Eye (tissue), 1 donor: ENCODE results near the gene POLE3.
"Not testable (repeated sequence)": the region's sequence is repeated elsewhere in the genome, so short reads cannot be mapped to it uniquely, and the experiment has no call there.

Experiments
- DNase-seq: peaks from one replicate; pipeline ENCODE4 v3.0.0-alpha.2; 2015

The POLE3 gene

GRCh38 chr9:113410207-113410864 is at the start of gene POLE3, which contains the start of gene C9orf43:
Gene POLE3 (minus strand): TSS chr9:113410675. CDS start chr9:113410293, 382 bp downstream.
Gene C9orf43 (plus strand): TSS chr9:113410747. CDS start chr9:113413494, 2,747 bp downstream.
- DNase-seq: peak; percentile 99

- DNase-seq: no peak
These were observed 45.8 kb upstream of the POLE3 start for GRCh38 chr9:113456235-113456634.

- peak; percentile 65 for DNase-seq
These were observed 44.7 kb upstream of the POLE3 start for GRCh38 chr9:113454914-113455761.

- DNase-seq: no peak
These were observed 41.7 kb upstream of the POLE3 start for GRCh38 chr9:113452113-113452605.

GRCh38 chr9:113449376-113449775 is 38.9 kb upstream of the POLE3 start:
- no peak for DNase-seq

- peak; percentile 82 for DNase-seq
These were observed 35.9 kb upstream of the POLE3 start for GRCh38 chr9:113446323-113446740.

- DNase-seq: no peak
These were observed 34.3 kb upstream of the POLE3 start for GRCh38 chr9:113444736-113445135.

- DNase-seq: not testable (repeated sequence)
These were observed 27.2 kb upstream of the POLE3 start for GRCh38 chr9:113437716-113438115.

GRCh38 chr9:113436728-113437515 is 26.4 kb upstream of the POLE3 start:
- DNase-seq: no peak

GRCh38 chr9:113431191-113431590 is 20.7 kb upstream of the POLE3 start:
- DNase-seq: no peak

GRCh38 chr9:113428062-113428615 is 17.7 kb upstream of the POLE3 start:
- no peak for DNase-seq

- DNase-seq: no peak
These were observed 17.2 kb upstream of the POLE3 start for GRCh38 chr9:113427629-113428028.

GRCh38 chr9:113426701-113427100 is 16.2 kb upstream of the POLE3 start:
- no peak for DNase-seq

GRCh38 chr9:113425072-113425471 is 14.6 kb upstream of the POLE3 start:
- no peak for DNase-seq

- no peak for DNase-seq
These were observed 11.3 kb upstream of the POLE3 start for GRCh38 chr9:113421726-113422125.

GRCh38 chr9:113417370-113417769 is 6.9 kb upstream of the POLE3 start:
- no peak for DNase-seq

- no peak for DNase-seq
These were observed 5.8 kb upstream of the POLE3 start for GRCh38 chr9:113416149-113416721.

- no peak for DNase-seq
These were observed 630 bp downstream of the POLE3 start for GRCh38 chr9:113409883-113410206.

- no peak for DNase-seq
These were observed 994 bp downstream of the POLE3 start for GRCh38 chr9:113409481-113409880.

- DNase-seq: peak; percentile 76
These were observed 3.5 kb downstream of the POLE3 start for GRCh38 chr9:113406873-113407511.

GRCh38 chr9:113406353-113406752 is 4.1 kb downstream of the POLE3 start:
- DNase-seq: not testable (repeated sequence)

GRCh38 chr9:113403646-113404045 is 6.8 kb downstream of the POLE3 start:
- no peak for DNase-seq
